Kidney tubule cell (primary cell): Measurements from ENCODE around the gene TUBB3.
"Not testable (repeated sequence)": the region's sequence is repeated elsewhere in the genome, so short reads cannot be mapped to it uniquely, and the experiment has no call there.

Experiments used
- DNase-seq: peaks from one replicate; pipeline ENCODE4 v3.0.0-alpha.2; 2018; ENCODE audit warnings: low spot score

The TUBB3 gene

GRCh38 chr16:89918453-89919347 is 4.4 kb upstream of the TUBB3 start, which contains the start of gene MC1R:
TSS of gene MC1R (plus strand) at chr16:89918862. CDS start at chr16:89919259, 397 bp downstream.
- DNase-seq, result peak; percentile 33

- DNase-seq, result no peak
Measured at GRCh38 chr16:89919535-89920406, 3.4 kb upstream of the TUBB3 start.

- peak; percentile 64 for DNase-seq
Measured at GRCh38 chr16:89920723-89921122, 2.4 kb upstream of the TUBB3 start.

- peak; percentile 30 for DNase-seq
Measured at GRCh38 chr16:89921131-89921701, 1.9 kb upstream of the TUBB3 start.

GRCh38 chr16:89921702-89922476 is 1.3 kb upstream of the TUBB3 start:
- DNase-seq, result peak; percentile 94

- peak; percentile 95 for DNase-seq
Measured at GRCh38 chr16:89922477-89922883, 662 bp upstream of the TUBB3 start.

GRCh38 chr16:89923640-89924296 is 626 bp downstream of the TUBB3 start:
- DNase-seq, result peak; percentile 35

- peak; percentile 48 for DNase-seq
Measured at GRCh38 chr16:89924297-89924924, 1.3 kb downstream of the TUBB3 start.

GRCh38 chr16:89924925-89925307 is 1.8 kb downstream of the TUBB3 start:
- DNase-seq, result peak; percentile 46

- no peak for DNase-seq
Measured at GRCh38 chr16:89925596-89926079, 2.5 kb downstream of the TUBB3 start.

- peak; percentile 29 for DNase-seq
Measured at GRCh38 chr16:89931305-89931896, 8.3 kb downstream of the TUBB3 start.

- no peak for DNase-seq
Measured at GRCh38 chr16:89931964-89932363, 8.8 kb downstream of the TUBB3 start.

- DNase-seq, result not testable (repeated sequence)
Measured at GRCh38 chr16:89934019-89934418, 10.9 kb downstream of the TUBB3 start.

- no peak for DNase-seq
Measured at GRCh38 chr16:89934611-89935553, 11.7 kb downstream of the TUBB3 start.

- DNase-seq, result not testable (repeated sequence)
Measured at GRCh38 chr16:89935620-89936019, 12.5 kb downstream of the TUBB3 start.

GRCh38 chr16:89936034-89936433 is 12.9 kb downstream of the TUBB3 start:
- no peak for DNase-seq

- DNase-seq, result no peak
Measured at GRCh38 chr16:89936508-89936907, 13.4 kb downstream of the TUBB3 start.

- DNase-seq, result no peak
Measured at GRCh38 chr16:89936981-89937380, 13.8 kb downstream of the TUBB3 start.
